NCI-H2196 treated with DMSO at 0.1 percent for 48 hours (cell line): ENCODE results near the gene MLPH.

Experiments
- DNase-seq: peaks from one replicate; lab custom pipeline; 2025; ENCODE audit not compliant: unreplicated experiment; lab: John Stamatoyannopoulos, UW

Gene MLPH

GRCh38 chr2:237478095-237478494 is 9.0 kb upstream of the MLPH start:
- no peak for DNase-seq

GRCh38 chr2:237478979-237479378 is 8.1 kb upstream of the MLPH start:
- DNase-seq, result no peak

DNA sequence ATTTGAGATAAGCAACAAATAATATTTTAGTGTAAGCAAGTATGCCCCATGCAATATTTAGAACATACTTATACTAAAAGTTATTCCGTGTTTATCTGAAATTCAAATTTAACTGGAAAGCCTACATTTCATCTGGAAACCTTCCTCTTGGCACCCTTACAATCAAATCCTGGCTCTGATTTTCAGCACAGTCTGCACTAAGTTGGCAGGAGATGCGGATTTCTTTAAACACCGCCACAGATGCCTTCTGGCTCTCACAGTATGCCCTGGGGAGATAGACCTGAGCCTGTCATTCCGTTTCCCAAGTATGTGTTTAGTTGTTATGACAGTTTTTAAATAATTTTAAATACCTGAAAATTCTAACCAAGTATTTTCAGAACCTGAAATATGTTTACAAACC is 7.3 kb upstream of the MLPH start:
- DNase-seq, result no peak

GRCh38 chr2:237480556-237480955 is 6.5 kb upstream of the MLPH start:
- no peak for DNase-seq

DNA sequence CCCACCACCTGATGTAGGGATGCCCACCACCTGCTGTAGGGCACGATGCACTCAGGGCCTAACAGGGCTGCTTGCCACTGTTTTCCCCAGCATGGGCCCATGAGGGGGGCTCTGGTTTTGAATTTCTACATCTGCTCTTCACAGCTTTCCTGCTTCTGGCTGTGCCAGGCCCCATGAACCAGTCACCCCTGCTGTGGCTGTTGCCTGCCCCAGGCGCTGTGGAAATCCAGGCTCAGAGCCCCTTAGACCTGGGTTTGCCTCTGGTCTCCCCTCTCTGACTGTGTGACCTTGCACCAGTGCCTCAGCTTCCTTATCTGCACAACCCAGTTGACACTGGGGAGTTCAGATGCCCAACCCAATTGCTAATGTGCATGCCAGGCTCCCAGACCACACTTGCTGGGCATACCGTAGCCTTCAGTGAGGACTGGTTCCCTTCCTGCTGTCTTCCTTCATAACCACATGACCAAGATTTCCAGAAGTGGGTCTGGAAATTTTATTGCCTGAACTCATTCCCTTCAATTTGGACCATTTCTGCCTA is 6.0 kb upstream of the MLPH start:
- no peak for DNase-seq

DNA sequence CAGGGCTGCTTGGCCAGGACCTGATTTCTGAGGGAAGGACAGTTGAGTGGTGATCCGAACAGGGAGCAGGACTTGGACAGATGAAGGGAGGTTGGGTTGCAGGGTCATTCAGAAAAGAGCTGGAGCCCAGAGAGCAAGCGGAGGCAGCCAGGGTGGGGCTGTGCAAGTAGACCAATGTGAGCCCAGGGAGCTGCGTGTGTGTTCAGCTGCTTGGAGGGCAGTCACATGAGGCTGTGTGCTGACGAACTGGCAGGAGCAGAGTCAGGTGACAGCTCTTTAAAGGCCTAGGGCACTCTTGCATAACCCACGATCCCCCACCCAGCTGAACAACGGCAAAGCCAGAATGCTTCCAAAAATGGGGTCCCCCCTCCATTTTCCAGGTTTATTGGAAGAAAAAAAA is 4.6 kb upstream of the MLPH start:
- peak; percentile 91 for DNase-seq

DNA sequence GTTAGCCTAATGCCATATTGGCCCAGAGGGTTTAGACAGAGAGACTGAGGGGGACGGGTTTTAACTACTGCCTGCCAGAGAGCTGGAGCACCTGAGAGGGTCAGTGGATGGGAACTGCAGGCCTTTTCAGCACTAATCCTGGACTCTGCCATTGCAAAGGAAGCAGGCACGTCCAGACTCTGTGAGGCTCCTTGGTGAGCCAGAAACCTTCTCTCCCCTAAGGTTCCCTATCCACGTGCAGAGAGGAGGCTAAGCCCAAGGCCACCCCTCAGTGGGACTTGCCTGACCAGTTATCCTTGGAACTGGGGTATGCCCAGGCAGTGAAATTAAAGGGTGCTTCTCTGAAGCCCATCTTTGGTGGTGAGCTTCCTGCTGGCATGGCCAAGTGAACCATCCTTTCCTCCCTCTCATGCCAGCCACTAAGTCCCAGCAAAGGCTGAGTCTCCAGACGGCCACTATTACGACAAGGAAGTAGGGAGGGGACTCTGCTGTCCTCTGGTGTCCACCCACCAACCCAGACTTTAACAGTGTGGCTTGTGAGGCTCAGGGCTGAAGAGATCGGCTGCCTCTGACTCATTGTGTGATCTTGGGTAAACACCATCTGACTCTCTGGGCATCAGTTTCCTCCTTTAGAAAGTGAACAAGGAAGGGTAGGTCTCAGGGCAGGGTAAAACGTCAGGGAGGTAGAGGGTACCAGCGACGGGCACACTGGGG is 3.9 kb upstream of the MLPH start:
- DNase-seq, result peak; percentile 42

- DNase-seq, result no peak
These were observed 1.7 kb upstream of the MLPH start for GRCh38 chr2:237485304-237485703.

DNA sequence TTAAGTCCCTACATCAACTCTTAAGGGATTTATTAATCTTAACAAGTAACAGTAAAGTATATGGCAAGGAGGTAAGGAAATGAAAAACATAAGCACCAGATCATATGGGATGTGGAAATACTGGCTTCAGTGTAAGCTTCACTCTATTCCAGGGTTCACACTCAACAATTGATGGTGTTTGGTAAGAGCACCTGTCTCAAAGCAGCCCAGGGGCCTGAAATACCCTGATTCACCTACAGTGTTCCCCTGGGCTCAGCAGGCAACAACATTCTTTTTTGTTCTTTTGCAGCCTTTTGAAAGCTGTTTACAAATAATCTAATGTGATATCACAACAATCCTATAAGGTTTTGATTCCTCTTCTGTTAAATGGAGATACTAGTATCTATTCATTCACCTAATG is 1.2 kb upstream of the MLPH start:
- no peak for DNase-seq

- DNase-seq, result no peak
These were observed 675 bp upstream of the MLPH start for GRCh38 chr2:237486334-237486818.

DNA sequence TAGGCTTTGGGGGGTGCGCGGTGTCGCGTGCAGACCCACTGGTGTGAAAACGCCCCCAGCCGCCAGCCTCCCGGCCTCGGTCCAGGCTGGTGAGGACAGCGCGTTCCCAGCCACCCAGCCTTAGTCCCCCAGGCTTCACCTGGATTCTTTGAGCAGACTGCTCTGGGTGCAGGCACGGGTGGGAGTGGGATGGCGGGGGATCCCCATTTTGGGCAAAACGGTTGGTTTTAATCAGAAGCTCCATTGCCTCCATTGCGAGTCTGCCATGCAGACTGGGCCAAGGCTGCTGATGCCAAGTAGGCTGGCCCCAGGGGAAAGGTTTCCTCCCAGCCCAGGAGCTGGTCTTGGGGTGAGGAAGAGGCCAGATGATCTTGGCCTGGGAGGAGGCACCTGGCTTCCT is 445 bp downstream of the MLPH start:
- DNase-seq, result no peak

DNA sequence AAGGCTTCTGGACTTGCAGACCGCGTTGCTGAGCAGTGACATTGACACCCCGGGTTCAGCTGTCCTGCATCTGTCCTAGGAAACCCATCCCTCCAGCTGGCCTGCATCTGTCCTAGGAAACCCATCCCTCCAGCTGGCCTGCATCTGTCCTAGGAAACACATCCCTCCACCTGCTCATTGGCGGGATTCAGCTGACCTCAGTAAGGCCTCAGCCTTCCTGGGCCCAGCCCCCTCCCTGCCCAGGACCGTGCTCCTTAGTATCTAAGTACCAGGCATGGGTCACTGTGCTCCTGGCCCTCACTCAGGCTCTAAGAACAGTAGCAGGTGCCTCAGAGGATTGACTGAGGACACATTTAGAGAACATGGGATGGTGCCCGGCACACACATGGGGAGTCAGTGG is 1.2 kb downstream of the MLPH start:
- DNase-seq, result no peak

DNA sequence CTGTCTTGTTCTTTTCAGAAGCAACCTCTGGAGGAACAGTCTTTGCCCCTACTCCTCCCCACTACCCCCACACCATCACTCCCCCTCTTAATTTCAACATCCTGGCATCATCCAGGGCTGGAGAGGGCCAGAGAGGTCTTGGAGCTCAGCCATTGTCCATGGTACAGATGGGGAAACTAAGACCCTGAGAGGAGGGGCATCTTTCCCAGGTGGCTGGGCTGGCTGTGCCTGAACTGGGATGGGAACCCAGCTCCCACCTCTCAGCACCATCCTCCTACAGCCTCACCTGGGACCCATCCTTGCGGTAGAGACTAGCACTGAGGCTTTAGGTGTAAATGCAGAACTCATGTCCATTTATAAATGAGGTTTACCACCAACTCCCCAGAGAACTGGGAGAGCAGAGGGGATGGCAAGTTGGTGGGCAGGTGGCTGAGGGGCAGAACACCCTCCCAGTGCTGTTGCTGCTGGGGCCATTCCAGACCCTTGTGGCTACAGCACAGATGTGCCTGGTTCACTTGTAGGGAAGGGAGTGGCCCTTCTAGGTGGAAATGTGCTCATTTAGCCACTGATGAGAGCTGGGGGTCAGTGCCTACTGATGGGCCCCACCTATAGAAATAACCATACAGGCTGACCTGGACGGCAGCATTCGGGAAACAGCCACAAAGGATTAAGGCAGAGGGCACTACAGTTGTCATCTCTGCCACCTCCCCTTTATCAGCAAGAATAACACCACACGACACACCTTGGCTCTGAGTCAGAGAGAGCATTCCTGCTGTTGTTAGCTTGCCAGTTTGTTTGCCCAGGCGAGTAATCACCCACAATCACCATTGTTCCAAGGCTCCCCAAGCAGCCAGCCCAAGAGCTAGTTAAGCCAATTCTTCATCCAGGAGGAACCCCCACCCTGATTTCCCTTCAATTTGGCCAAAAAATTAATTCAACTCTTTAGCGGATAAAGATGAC is 2.1 kb downstream of the MLPH start:
- no peak for DNase-seq

DNA sequence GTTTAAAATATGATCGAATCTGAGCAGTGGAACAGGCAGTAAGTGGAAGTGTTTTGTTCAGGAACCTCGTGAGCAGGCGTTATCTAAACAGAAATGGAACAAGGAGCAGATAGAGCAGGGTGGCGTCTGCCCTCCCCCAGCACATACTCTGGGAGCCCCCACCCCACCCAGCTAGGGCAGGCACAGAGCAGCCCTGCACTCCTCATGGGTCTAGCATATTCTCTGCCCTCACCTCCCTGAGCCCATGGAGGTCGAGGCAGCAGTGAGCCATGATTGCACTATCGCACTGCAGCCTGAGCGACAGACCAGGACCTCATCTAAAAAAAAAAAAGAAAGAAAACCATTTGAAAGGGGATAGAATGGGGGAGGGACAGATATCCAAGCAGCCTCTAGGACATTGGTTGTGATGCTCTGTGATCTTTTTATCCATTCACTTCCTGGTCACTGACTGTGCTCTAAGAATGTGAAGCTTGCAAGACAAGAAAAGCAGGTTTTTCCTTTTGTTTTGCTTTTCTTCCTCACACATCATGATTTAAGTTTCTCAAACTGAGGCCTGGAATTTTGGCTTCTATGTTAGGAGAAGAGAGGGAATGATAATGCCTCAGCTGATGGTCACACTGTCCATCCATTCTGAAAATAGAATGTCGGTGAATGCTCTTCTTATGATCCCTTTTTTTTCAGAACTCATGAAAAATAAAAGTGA is 3.1 kb downstream of the MLPH start:
- peak; percentile 31 for DNase-seq

DNA sequence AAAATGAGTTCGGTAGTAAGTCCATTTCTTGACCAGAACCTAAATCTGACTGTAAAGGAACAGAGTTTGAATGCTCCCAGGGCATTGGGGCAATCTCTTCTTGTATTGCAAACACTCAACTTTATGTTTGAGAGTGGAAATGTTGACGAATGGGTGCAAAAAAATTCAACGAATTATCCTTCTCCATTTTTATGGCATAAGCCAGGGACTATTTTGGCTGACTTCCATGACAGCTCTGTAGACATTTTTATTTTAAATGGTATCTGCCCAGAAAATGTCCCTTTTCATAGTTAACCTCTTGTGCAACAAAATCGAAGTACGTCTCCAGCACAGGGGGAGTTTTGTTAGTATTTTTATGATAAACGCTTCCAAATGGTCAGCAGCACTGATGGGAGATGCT is 3.7 kb downstream of the MLPH start:
- DNase-seq, result no peak

- DNase-seq, result no peak
These were observed 4.6 kb downstream of the MLPH start for GRCh38 chr2:237491515-237492118.

- DNase-seq, result no peak
These were observed 5.3 kb downstream of the MLPH start for GRCh38 chr2:237492137-237492890.

DNA sequence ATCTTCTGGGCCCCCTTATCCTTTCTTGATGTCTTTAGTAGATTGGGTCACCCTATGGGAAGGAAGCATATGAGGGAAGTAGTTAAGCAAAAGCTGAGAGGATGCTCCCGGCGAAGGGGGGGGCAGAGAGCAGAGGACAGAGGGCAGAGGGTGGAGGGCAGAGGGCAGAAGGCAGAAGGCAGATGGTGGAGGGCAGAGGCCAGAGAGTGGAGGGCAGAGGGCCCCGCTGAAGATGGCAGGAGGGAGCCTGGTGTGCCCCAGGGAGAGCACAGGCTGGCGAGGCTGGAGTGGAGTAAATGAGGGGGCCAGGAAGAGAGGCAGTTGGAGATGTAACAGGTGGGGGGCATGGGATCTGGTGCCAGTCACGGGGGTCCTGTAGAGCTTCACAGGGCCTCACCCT is 7.0 kb downstream of the MLPH start:
- DNase-seq, result no peak

GRCh38 chr2:237495521-237496117 is 8.6 kb downstream of the MLPH start:
- DNase-seq, result no peak

DNA sequence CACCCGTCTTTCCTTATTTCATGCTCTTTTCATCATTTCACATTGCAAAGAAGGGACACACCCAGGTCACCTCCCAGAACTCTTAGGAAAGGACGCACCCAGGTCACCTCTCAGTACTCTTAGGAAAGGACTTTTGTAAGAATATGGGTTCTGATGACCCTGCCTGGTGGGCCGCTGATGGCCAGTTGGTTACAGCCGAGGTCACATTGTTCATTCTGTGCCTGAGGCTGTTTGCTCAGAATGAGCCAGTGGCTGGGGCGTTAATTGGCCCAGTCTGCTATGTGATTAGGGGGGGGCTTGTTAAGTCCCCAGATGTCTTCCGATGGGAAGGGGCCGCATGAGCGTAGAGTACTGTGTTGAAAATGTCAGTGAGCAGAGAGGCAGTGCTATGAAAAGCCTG is 9.4 kb downstream of the MLPH start:
- no peak for DNase-seq
